Measurements from ENCODE around the gene DPEP1.
A peak's percentile ranks its signal among the peaks of the same experiment; 100 is the strongest.
"Not testable (repeated sequence)": the region's sequence is repeated elsewhere in the genome, so short reads cannot be mapped to it uniquely, and the experiment has no call there.

DPEP1 gene

DNA sequence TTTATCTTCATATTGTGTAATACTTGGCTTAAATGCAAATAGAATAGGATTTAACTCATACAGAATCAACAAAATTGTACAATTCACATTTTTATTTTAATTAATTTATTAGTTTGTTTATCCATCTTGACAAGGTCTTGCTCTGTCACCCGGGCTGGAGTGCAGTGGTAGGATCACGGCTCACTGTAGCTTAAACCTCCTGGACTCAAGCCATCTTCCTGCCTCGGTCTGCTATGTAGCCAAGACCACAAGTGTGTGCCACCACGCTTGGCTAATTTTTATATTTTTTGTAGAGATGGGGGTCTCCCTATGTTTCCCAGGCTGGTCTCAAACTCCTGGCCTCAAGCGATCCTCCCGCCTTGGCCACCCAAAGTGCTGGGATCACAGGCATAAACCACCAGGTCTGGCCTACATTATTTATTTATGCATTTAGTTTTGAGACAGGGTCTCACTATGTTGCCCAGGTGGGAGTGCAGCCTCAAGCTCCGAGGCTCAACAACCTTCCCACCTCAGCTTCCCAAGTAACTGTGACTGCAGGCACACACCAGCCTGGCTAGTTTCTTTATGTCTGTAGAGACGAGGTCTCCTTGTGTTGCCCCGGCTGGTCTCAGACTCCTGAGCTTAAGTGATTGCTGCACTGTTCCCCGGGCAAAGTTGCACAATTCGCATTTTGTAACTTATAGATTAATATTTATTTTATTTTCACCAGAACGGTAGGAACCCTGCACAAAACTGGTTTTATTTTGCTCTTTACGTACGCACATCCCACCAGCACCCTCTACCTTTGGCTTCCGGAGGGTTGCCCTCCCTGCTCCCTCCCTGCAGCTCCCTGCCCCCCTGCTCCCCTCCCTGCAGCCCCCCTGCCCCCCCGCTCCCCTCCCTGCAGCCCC lies 4.9 kb downstream of the DPEP1 start:
- no peak for DNase-seq

DNA sequence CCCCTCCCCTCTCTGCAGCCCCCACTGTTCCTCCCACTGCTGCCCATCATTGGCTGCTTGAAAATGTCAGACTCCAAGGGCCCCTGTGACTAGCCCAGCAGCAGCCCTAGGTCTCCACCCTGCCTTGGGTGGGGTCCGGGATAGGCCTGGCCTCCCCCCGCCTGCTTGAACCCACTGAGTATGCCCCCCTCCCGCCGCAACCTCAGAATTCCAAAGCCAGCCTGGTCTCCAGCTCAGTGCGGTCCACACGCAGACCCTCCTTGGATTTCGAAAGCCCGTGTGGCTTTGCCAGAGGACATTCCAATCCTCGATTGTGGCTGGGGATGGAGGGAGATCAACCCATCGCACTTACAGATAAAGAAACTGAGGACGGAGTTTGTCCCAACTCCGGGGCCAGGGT lies 6.4 kb downstream of the DPEP1 start:
- DNase-seq: no peak

- no peak for DNase-seq
Measured at GRCh38 chr16:89620406-89620841, 7.0 kb downstream of the DPEP1 start.

- no peak for DNase-seq
Measured at GRCh38 chr16:89621136-89621697, 7.8 kb downstream of the DPEP1 start.

GRCh38 chr16:89621698-89622409 lies 8.4 kb downstream of the DPEP1 start:
- no peak for DNase-seq

DNA sequence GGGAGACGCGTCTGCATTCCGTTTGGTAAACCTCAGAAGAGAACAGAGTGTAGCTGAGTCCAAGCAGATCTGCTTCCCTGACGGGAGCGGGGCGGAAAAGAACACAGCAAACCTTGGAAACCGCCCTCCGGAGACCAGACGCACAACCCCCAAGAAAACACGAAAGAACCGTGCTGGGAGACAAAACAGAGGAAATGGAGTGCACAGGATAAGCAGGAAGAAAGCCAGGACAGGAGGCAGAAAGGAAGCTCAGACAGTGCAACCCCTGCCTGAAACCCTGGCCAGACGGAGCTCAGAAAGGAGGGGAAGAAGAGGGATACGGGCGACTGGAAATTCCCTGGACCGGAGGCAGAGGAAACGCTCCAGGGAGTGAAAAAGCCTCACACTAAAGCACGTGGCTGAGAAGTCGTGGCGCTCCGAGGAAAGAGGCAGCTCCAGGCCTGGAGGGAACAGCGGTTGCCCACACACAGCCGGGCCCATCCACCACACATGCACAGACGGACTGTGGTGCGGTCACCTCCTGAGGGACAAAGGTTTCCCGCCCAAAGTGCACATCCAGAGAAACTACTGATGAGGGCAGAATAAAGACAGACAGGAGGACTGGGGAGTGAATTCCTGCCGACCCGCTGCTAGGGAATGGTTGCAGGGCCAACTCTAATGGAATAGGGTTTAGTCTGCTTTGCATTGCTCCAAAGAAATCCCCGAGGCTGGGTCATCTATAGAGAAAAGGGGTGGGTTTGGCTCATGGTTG lies 10.2 kb downstream of the DPEP1 start:
- no peak for DNase-seq

DNA sequence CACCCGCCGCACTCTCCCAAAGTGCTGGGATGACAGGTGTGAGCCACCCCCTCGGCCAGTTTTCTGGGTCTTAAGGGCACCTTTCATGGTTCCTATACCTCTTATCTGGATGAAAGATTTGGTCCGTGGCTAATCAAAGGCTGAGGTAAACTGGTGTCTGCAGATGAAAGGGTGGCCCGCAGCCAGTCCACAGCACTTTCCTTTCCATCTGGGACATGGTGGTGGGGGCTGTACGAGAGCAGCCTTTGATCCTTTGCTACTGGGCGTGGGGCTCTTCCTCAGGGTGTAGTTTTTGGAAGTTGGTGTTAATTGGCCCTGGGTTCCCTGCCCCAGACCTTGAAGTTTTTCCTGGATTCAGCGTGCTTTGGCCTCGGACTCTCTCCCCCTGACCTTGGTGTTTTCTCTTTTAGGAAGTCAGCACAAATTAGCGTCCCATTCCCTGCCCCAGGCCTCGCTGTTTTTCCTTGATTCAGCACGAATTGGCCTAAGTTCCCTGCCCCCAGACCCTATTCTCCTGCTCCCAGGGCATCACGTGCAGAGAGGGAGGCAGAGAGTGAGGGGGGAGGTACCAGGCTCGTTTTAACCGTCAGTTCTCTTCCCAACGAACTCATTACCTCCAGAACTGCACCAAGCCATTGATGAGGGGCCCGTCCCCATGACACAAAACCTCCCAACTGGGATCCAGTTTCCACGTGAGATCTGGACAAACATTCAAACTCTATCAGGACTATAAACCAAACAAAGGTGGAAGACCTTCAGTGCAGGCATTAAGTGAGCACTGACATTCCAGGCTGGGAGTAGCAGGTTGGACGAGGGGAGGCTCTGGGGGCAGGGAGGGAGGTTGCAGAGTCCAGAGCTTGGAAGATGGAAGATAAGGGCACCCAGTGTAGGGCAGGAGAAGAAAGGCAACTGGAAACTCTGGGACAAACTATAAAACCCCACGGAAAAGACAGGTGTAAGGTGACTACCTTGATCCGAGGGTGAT lies 11.6 kb downstream of the DPEP1 start:
- DNase-seq: no peak

DNA sequence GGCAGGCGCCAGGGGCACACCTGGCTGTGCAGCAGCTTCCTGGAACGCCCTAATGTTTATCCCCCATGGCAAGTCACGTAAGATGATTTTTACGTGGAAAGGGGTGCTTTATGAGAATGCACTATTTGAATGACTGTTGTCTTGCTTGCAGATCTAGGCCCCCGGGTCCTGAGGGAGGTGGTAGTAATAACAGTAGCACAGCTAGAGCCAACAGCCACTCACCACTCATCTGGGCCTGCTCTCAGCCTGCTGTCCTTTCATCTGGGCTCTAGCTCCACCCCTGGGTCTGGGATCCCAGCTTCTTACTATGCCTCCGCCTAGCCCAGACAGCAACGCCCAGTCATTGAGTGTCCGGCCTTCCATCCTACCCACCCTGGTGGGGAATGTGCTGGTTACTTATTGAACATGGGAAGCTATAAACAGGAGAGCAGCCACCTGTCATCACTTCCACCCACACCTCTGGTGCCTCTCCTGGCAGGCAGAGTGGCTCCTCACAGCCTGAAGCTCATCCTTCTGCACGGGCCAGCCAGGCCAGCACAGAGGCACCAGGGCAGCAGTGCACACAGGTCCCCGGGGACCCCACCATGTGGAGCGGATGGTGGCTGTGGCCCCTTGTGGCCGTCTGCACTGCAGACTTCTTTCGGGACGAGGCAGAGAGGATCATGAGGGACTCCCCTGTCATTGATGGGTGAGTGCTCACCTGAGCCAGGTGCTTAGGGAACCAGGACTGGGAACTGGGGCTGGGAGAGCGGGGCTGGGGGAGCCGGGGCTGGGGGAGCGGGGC lies 16.6 kb downstream of the DPEP1 start:
- DNase-seq: no peak

DNA sequence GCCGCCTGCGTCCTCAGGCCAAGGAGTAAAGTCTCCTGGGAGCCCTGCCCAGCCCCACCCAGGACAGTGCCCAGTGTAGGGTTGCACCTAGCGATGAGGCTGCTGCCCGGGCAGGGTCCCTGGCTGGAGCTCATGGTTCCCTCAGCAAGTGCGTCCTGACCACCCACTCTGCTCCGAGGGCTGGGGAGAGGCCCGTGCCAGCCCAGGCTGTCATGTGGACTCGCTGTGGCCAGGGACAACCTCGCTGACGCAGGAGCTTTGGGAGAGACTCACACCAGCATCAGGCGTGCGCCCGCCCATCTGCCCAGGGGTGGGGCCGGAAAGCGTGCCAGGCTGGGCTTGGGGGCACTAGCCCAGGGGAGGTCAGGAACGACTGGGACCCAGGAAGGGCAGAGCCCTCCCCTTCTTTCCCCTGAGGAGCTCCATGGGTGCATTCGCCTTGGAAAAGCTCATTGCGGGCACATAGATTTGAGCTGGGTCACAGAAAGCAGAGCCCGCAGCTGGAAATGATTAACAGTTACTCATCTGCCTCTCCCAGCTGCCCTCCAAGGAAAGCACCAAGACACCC lies 19.7 kb downstream of the DPEP1 start:
- no peak for DNase-seq

GRCh38 chr16:89634463-89635385 lies 21.3 kb downstream of the DPEP1 start:
- not testable (repeated sequence) for DNase-seq

GRCh38 chr16:89636663-89637062 lies 23.2 kb downstream of the DPEP1 start:
- no peak for DNase-seq

DNA sequence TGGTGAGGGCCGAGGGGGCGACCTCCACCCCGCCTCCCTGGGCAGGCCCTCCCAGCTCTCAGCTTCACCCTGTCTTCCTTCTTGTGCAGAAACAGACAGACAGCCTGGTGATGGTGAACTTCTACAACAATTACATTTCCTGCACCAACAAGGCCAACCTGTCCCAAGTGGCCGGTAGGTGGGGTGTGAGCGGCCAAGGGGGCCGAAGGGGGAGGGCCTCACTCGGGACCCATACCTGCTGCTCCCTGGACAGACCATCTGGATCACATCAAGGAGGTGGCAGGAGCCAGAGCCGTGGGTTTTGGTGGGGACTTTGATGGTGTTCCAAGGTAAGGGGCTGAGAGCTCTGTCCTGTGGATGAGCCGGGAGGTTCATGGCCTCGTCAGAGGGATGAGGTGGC lies 23.9 kb downstream of the DPEP1 start:
- DNase-seq: no peak

- no peak for DNase-seq
Measured at GRCh38 chr16:89638455-89638854, 25.0 kb downstream of the DPEP1 start.

GRCh38 chr16:89639385-89639784 lies 25.9 kb downstream of the DPEP1 start:
- DNase-seq: no peak

- DNase-seq: peak in 1 of 56 donors; percentile 9
Measured at GRCh38 chr16:89641458-89642119, 28.1 kb downstream of the DPEP1 start.

GRCh38 chr16:89642574-89642973 lies 29.1 kb downstream of the DPEP1 start:
- no peak for DNase-seq

DNA sequence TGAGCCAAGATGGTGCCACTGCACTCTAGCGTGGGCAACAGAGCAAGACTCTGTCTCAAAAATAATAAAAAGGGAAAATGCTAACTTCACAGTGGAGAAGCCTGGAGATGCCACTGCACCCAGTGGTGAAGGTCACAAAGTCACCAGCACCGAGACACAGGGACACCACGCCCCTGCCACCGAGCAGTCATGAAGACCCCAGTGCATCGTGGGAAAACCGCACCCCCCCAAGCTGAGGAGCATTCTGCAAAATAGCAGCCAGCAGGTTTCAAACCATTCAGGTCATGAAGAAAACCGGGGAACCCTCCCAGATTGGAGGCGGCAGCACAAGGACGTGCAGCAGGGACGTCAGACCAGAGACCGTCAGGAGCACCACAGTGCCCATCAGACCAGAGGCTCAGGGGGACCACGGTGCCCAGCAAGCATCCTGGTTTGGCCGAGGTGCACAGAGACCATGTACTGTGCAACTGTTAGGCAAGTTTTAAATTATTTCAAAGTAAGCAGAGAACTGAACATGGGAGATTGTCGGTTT lies 30.4 kb downstream of the DPEP1 start:
- DNase-seq: no peak
